T-helper 2 cell (primary cell): Measurements from ENCODE around the gene AKAP8L.

ENCODE experiments used
- DNase-seq, 5 experiments: peaks; one replicate each; pipeline versions ENCODE4 v3.0.0 to v3.0.0-alpha.2; 2012 to 2022

AKAP8L gene

GRCh38 chr19:15448778-15449619 is 30.2 kb upstream of the AKAP8L start:
- no peak for DNase-seq

DNA sequence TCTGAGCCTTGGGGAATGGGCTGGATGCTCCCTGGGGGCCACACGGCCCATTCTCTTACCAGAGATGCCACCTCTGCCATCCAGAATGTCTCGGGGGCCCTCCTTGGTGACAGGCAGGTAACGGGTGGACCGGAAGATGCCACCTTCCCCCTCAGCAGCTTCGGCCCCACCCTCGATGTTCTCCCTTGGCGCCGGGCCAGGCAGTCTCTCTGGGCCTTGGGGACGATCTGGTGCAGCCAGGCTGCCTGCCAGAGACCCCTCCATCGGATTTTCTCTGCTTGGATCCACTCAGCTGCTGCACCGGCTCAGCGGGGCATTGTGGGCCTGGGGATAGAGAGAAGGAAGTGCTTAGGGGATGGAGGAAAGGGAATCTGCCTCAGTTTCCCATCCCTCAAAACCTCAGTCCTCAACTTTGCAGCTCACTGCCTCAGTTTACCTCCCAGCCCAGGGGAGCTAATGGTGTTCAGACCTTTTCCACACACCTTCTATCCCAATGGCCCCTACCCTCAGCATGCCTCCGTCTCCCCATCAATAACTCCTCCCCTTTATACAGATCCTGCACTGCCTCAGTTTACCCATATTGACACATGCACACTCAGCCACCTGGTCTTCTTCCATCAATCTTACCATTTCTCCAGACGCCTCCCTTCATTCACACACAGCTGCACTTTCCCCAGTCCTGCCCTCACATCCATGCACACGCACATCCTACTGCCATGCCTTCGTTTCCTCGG is 29.4 kb upstream of the AKAP8L start:
- no peak for DNase-seq

DNA sequence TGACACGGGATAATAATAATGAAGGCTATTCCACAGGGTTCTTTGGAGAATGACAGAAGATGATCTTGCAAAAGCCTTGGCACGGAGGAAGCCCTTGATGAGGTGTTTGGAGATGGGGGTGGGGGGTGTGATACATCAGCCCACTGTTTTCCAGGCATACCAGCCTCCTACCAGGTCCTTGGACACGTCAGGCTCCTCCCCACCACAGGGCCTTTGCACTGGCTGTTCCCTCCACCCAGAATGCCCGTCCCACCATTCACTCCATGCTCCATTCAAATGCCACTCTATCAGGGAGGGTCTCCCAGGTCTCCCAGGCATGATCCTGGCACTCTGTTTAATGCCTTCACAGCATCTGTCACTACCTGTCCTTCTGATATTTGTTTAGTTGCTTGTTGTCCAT is 28.3 kb upstream of the AKAP8L start:
- no peak for DNase-seq

DNA sequence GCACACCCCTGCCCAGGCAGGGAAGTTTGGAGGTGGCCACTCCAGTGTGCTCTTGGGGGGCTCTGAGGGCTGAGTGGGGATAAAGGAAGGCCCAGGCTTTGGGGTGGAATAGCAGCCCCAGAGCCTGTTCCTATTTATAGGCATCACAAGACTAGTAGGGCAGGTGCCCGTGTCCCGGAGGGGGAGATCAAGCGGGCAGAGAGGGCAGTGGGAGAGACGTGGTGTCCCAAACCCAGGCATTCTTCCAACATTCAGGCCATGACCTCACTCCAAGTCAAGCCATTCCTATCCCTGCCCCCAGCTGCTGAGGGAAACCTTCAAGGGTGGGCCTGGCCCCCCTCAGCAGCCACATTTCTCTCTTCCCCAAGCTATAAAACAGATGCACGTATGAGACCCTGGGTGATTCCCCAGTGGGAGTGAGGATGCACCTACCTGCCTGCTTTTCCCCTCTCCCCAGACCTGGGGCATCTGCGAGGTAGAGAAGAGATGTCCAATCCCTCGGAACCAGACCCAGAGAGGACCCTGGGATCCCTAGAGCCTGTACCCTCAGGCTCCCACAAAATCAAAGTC is 27.1 kb upstream of the AKAP8L start:
- DNase-seq = no peak

- DNase-seq = no peak
These were observed 26.4 kb upstream of the AKAP8L start for GRCh38 chr19:15445227-15445605.

DNA sequence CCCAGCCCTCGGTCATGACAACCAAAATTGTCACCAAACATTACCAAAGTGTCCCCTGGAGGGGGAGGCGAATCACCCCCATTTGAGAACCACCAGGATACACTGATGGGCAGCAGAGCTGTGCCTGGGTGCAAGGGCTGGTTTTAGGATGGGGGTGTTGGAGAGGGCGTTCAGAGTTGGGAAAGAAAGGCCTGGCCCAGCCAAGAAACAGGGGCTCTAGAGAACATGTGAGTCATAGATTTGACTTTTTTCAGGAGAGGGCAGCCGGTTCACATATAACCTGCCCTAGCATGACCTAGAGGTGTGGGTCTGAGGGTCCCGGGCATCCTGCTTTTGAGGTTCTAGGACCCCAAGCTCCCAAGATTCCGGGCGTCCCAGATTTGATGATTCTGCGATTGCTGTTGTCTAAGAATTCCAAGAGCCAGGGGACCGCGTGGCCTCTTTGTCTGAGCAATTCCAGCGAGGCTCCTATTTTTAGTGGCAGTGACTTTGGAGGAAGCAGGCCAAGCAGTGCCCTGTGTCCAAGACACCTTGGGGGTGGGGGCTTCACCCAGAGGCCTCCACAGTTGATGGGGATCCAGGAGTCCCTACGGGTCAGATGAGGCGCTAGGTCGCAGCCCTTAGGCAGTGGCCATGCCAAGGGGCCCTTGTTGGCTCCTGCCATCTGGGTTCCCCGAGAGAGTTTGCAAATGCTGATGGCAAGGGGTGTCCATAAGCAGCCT is 25.9 kb upstream of the AKAP8L start:
- no peak for DNase-seq

GRCh38 chr19:15443838-15444237 is 25.1 kb upstream of the AKAP8L start:
- DNase-seq = no peak

DNA sequence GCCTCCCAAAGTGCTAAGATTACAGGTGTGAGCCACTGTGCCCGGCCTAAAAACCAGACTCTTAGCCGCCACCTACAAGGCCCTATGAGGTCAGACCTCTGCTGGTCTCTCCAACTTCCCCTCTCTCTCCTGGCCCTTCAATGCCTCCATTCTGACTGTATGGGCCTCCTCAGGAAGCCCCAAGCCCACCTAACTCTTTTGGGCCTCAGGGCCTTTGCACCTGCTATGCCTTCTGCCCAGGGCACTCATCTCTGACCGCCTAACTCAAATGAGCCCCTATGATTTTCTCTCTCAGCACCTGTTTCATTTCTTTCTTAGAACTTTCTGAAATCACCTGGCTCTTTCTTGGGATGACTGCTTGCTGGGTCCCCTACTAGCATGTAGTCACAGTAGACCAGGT is 24.5 kb upstream of the AKAP8L start:
- DNase-seq = no peak

DNA sequence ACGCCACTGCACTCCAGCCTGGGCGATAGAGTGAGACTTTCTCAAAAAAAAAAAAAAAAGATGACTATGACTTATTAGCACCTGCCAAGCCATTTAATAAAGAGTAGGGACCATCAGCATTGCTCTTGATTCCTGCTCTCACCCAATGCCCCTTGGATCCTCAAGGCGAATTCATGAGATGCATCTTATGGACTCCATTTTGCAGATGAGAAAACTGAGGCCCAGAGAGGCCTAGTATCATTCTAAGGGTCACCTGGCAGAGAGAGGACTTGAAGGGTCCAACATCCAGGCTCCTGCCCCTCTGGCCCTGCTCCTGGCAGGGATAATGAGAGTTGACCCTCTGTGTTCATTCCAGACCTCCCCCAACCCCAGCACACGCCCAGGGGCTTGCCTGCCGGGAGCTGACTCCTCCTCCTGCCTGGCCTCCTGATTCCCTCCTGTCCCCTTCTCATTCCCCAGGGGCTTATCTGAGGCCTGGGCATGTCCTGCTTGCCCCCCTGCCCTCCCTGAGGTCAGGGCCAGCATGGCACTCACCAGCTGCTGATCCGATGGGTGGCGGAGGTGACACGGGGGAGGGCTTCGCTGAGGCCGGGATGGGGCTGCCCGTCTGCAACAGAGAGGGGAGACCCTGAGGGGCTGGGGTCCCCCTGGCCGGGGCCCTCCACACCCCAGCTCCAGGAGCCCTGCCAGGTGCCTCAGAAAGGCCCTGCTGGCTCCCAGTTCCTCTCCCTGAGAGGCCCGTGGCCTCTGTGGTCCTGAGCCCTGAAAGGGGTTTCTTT is 23.5 kb upstream of the AKAP8L start:
- DNase-seq = no peak

GRCh38 chr19:15441317-15441716 is 22.5 kb upstream of the AKAP8L start:
- no peak for DNase-seq

- DNase-seq = no peak
These were observed 21.2 kb upstream of the AKAP8L start for GRCh38 chr19:15439821-15440641.

DNA sequence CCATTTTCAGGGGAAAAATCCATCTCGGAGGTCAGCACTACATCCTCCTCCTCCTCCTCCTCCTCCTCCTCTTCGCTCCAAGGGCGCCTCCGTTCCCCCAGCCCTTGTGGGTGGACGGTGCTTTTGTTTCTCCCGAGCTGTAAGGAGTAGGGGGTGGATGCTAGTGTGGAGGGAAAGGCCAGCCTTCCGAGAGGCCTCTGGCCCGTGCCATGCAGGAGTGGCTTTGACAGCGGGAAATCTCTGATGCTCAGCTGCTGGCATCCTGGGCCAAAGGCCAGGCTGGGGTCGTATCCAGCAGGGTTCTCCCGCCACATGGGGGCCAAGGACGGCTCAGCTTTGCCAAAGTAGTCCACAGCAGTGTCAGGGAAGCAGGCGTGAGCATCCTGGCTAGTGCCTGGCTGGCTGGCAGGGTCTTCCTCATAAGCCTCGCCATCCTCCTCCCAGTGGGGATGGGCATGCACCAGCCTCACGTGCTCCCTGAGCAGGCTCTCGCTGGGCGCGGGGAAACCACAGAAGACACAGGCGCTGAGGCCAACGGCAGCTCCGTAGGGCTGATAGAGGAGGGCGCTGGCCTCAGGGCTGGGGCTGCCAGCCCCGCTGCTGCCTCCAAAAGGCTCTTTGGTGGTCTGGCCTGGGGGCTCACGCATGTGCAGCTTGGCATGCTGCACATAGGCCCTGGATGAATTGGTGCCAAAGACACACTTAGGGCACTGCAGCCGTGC is 20.5 kb upstream of the AKAP8L start:
- DNase-seq = no peak

- DNase-seq = no peak
These were observed 19.8 kb upstream of the AKAP8L start for GRCh38 chr19:15438577-15438976.

DNA sequence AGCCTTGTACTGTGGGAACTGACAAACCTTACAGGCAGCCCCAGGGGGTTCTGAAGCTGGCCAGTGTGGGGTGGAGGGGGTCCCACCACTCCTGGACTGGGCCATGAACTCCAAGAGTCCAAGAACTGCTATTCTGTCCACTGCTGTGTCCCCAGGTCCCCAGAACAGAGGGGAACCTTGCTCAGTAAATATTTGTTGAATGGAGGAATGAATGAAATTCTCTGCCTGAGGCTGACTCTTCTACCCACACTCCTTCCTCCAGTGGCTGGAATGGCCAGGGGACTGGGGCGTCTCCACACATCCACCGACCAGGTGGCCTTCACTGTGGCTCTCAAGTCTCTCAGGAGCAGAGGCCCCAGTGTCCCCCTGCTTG is 19.3 kb upstream of the AKAP8L start:
- DNase-seq = no peak

DNA sequence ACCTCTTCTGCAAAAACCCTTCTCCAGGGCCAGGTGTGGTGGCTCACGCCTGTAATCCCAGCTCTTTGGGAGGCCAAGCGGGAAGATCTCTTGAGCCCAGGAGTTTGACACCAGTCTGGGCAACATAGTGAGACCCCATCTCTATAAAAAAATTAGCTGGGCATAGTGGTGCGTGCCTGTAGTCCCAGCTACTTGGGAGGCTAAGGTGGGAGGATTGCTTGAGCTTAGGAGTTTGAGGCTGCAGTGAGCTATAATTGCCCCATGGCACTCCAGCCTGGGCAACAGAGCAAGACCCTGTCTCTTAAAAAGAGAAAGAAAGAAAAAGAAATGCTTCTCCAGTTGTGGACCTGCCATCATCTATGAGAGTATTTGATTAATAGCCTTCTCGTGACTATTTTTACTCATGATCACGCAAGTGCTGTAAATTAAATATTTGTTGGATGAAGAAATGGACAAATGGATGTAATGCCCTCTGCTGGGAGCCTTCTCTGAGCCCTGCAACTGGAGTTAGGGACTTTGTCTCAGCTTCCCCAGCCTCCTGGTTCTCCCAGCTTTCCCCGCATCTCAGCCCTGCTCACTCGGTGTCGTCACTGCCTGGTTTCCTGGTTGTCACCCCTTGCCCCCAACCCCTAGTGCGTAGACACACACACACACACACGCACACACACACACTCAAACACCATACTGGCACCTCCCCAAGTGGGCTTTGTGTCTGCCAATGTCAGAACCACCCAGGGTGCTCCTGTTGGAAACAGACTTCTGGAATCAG is 18.8 kb upstream of the AKAP8L start:
- no peak for DNase-seq

- DNase-seq = no peak
These were observed 18.0 kb upstream of the AKAP8L start for GRCh38 chr19:15436826-15437110.

GRCh38 chr19:15436012-15436825 is 17.4 kb upstream of the AKAP8L start:
- no peak for DNase-seq

- DNase-seq = no peak
These were observed 14.8 kb upstream of the AKAP8L start for GRCh38 chr19:15433519-15434069.
